ENCODE results near the gene SZRD1.

The SZRD1 gene

DNA sequence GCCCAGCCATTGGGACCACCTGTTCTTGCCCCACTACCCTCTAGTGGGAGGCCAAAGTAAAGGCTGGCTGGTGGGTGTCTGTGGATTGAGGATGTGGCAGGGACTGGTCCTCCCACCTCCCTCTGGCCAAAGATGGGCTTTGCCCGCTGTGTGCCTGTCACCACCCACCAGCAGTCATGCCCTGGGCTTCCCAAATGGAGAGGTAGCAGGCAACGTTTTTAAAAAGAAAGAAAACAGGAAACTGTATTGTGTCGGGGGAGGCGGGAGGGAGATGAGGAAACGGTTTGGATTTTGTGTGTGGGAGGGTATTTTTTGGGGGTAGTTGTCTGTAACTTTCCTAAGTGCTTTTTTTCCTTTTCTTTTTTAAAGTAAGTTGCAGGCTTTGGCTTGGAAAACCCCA, 30.1 kb downstream of the SZRD1 start:
- no peak for DNase-seq (ENCODE audit: low read depth)
- H3K4me3 ChIP-seq (ENCODE audit: low read length) = no peak overlapping the region

GRCh38 chr1:16398371-16398953, 31.4 kb downstream of the SZRD1 start:
- no peak for DNase-seq (ENCODE audit: low read depth)
- TF ChIP-seq, protein P1, sequence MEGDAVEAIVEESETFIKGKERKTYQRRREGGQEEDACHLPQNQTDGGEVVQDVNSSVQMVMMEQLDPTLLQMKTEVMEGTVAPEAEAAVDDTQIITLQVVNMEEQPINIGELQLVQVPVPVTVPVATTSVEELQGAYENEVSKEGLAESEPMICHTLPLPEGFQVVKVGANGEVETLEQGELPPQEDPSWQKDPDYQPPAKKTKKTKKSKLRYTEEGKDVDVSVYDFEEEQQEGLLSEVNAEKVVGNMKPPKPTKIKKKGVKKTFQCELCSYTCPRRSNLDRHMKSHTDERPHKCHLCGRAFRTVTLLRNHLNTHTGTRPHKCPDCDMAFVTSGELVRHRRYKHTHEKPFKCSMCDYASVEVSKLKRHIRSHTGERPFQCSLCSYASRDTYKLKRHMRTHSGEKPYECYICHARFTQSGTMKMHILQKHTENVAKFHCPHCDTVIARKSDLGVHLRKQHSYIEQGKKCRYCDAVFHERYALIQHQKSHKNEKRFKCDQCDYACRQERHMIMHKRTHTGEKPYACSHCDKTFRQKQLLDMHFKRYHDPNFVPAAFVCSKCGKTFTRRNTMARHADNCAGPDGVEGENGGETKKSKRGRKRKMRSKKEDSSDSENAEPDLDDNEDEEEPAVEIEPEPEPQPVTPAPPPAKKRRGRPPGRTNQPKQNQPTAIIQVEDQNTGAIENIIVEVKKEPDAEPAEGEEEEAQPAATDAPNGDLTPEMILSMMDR (conservative IDR thresholded peaks at IDR 0.05; ENCODE audit: low read length) = no peak

More for the DNA sequence above, 30.1 kb downstream of the SZRD1 start:
- TF ChIP-seq, protein P1 (conservative IDR thresholded peaks at IDR 0.05; ENCODE audit: low read length) = no peak

GRCh38 chr1:16402742-16403141, 35.7 kb downstream of the SZRD1 start:
- no peak for DNase-seq (ENCODE audit: low read depth)
- no peak overlapping the region for H3K4me3 ChIP-seq (ENCODE audit: low read length)
- TF ChIP-seq, protein P1 (conservative IDR thresholded peaks at IDR 0.05; ENCODE audit: low read length) = no peak

More at GRCh38 chr1:16398371-16398953, 31.4 kb downstream of the SZRD1 start:
- no peak overlapping the region for H3K4me3 ChIP-seq (ENCODE audit: low read length)

- TF ChIP-seq, protein P1 (conservative IDR thresholded peaks at IDR 0.05; ENCODE audit: low read length) = no peak
Observed at GRCh38 chr1:16405441-16405840, 38.4 kb downstream of the SZRD1 start.

GRCh38 chr1:16406868-16407267, 39.8 kb downstream of the SZRD1 start:
- H3K4me3 ChIP-seq (ENCODE audit: low read length) = no peak overlapping the region
- DNase-seq (ENCODE audit: low read depth) = no peak
- TF ChIP-seq, protein P1 (conservative IDR thresholded peaks at IDR 0.05; ENCODE audit: low read length) = no peak

More at GRCh38 chr1:16405441-16405840, 38.4 kb downstream of the SZRD1 start:
- H3K4me3 ChIP-seq (ENCODE audit: low read length) = no peak overlapping the region
- DNase-seq (ENCODE audit: low read depth) = no peak

DNA sequence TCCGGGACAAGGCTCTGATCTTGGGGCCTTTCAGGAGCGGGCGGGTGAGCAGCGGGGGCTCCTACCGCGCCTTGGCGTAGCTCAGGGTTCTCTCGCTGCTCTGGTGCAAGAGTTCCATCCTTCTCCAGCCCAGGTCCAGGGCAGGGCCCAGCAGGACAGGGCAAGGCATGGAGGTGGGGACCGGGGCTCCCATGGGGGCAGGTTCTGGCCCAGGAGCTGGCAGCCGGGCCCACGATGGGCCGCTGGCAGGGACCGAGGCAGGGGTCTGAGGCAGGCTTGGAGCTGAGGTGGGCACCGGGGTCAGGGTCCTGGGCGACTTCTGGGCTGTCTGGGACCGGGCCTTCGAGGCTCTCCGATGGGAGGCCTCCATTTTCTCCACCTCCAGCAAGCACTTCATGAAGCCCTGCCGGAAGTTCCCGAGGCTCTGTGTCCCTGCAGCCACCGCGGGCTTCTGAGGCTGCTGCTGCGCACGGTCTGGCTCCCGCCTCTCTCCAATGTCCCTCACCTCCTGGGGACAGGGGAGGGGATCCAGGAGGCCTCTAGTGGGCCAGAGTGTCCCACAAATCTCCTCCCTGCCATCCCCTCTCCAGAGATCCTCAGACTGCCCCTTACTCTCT, 42.6 kb downstream of the SZRD1 start:
- DNase-seq (ENCODE audit: low read depth) = no peak
- TF ChIP-seq, protein P1 (conservative IDR thresholded peaks at IDR 0.05; ENCODE audit: low read length) = no peak
- no peak overlapping the region for H3K4me3 ChIP-seq (ENCODE audit: low read length)

- TF ChIP-seq, protein P1 (conservative IDR thresholded peaks at IDR 0.05; ENCODE audit: low read length) = no peak
- H3K4me3 ChIP-seq (ENCODE audit: low read length) = no peak overlapping the region
- DNase-seq (ENCODE audit: low read depth) = no peak
Observed at GRCh38 chr1:16410803-16411202, 43.8 kb downstream of the SZRD1 start.

Measured in AG10803 (cell line).